ENCODE measurements around the gene TMEM190.
A peak's percentile ranks its signal among the peaks of the same experiment; 100 is the strongest.
"Not testable (repeated sequence)": the region's sequence is repeated elsewhere in the genome, so short reads cannot be mapped to it uniquely, and the experiment has no call there.

TMEM190 gene

GRCh38 chr19:55391702-55392615, 15.3 kb downstream of the TMEM190 start:
- DNase-seq = no peak

- no peak for DNase-seq
These were observed 16.5 kb downstream of the TMEM190 start for GRCh38 chr19:55392820-55393761.

GRCh38 chr19:55398200-55398925, 21.7 kb downstream of the TMEM190 start:
- no peak for DNase-seq

- DNase-seq = no peak
These were observed 23.9 kb downstream of the TMEM190 start for GRCh38 chr19:55400281-55401087.

GRCh38 chr19:55401390-55401789, 24.8 kb downstream of the TMEM190 start:
- DNase-seq = not testable (repeated sequence)

- no peak for DNase-seq
These were observed 25.9 kb downstream of the TMEM190 start for GRCh38 chr19:55402509-55402908.

GRCh38 chr19:55405638-55406037, 29.0 kb downstream of the TMEM190 start:
- no peak for DNase-seq

GRCh38 chr19:55406091-55406825, 29.6 kb downstream of the TMEM190 start:
- no peak for DNase-seq

GRCh38 chr19:55406826-55407549, 30.4 kb downstream of the TMEM190 start:
- DNase-seq = peak; percentile 76

- DNase-seq = not testable (repeated sequence)
These were observed 30.8 kb downstream of the TMEM190 start, which contains the start of gene UBE2S for GRCh38 chr19:55407550-55407799. Gene UBE2S, minus strand, starts transcription at chr19:55407788. Its CDS starts 199 bp downstream, at chr19:55407589.

GRCh38 chr19:55407800-55408532, 31.3 kb downstream of the TMEM190 start:
- peak; percentile 99 for DNase-seq

GRCh38 chr19:55408533-55408872, 31.9 kb downstream of the TMEM190 start:
- no peak for DNase-seq

- not testable (repeated sequence) for DNase-seq
These were observed 32.6 kb downstream of the TMEM190 start for GRCh38 chr19:55409179-55409578.

GRCh38 chr19:55410168-55410567, 33.5 kb downstream of the TMEM190 start:
- no peak for DNase-seq

- DNase-seq = no peak
These were observed 41.6 kb downstream of the TMEM190 start for GRCh38 chr19:55418185-55418584.

- DNase-seq = no peak
These were observed 42.5 kb downstream of the TMEM190 start for GRCh38 chr19:55419103-55419502.

GRCh38 chr19:55419624-55420236, 43.1 kb downstream of the TMEM190 start:
- DNase-seq = no peak

GRCh38 chr19:55421281-55421680, 44.7 kb downstream of the TMEM190 start:
- DNase-seq = not testable (repeated sequence)

GRCh38 chr19:55423225-55424005, 46.8 kb downstream of the TMEM190 start:
- no peak for DNase-seq

Measured in activated CD8-positive, alpha-beta memory T cell treated with anti-CD3 and anti-CD28 coated beads, Interleukin-2, amount 50 U/mL, for 48 hours (primary cell).